CMK (cell line): Measurements from ENCODE around the gene MAP3K3.

ENCODE experiments used
- DNase-seq: peaks from one replicate; pipeline ENCODE4 v3.0.0-alpha.2; 2010; ENCODE audit warnings: low read depth

The MAP3K3 gene

GRCh38 chr17:63622574-63623390, 565 bp downstream of the MAP3K3 start:
- no peak for DNase-seq

- DNase-seq, result no peak
These were observed 1.7 kb downstream of the MAP3K3 start for GRCh38 chr17:63623786-63624530.

- no peak for DNase-seq
These were observed 2.3 kb downstream of the MAP3K3 start for GRCh38 chr17:63624531-63624880.

- no peak for DNase-seq
These were observed 4.4 kb downstream of the MAP3K3 start for GRCh38 chr17:63626551-63627180.

- DNase-seq, result no peak
These were observed 7.4 kb downstream of the MAP3K3 start for GRCh38 chr17:63629627-63630026.

GRCh38 chr17:63631062-63631461, 8.8 kb downstream of the MAP3K3 start:
- DNase-seq, result no peak

GRCh38 chr17:63631626-63632025, 9.4 kb downstream of the MAP3K3 start:
- no peak for DNase-seq

- no peak for DNase-seq
These were observed 11.5 kb downstream of the MAP3K3 start for GRCh38 chr17:63633742-63634141.

- no peak for DNase-seq
These were observed 11.9 kb downstream of the MAP3K3 start for GRCh38 chr17:63634163-63634562.

- no peak for DNase-seq
These were observed 12.6 kb downstream of the MAP3K3 start for GRCh38 chr17:63634816-63635215.

GRCh38 chr17:63635290-63635689, 13.1 kb downstream of the MAP3K3 start:
- DNase-seq, result no peak

GRCh38 chr17:63635787-63636186, 13.6 kb downstream of the MAP3K3 start:
- no peak for DNase-seq

GRCh38 chr17:63639125-63639524, 16.9 kb downstream of the MAP3K3 start:
- no peak for DNase-seq

- no peak for DNase-seq
These were observed 17.8 kb downstream of the MAP3K3 start for GRCh38 chr17:63640038-63640437.

- no peak for DNase-seq
These were observed 19.7 kb downstream of the MAP3K3 start for GRCh38 chr17:63641692-63642448.

GRCh38 chr17:63644846-63645245, 22.6 kb downstream of the MAP3K3 start:
- DNase-seq, result no peak

- DNase-seq, result no peak
These were observed 23.7 kb downstream of the MAP3K3 start for GRCh38 chr17:63645775-63646487.

- no peak for DNase-seq
These were observed 24.2 kb downstream of the MAP3K3 start for GRCh38 chr17:63646488-63646806.

GRCh38 chr17:63647065-63647725, 25.0 kb downstream of the MAP3K3 start:
- DNase-seq, result no peak

GRCh38 chr17:63647936-63648335, 25.7 kb downstream of the MAP3K3 start:
- no peak for DNase-seq

GRCh38 chr17:63649813-63650212, 27.6 kb downstream of the MAP3K3 start:
- no peak for DNase-seq
